Measurements from ENCODE around the gene SLIT1.

SLIT1 gene

GRCh38 chr10:97185326-97186058 lies at the start of gene SLIT1:
SLIT1 (minus strand) TSS chr10:97185959; CDS start chr10:97185674, 285 bp downstream.
- DNase-seq (ENCODE audit: low read depth in 3 of 3, low spot score in 1 of 3): no peak

- DNase-seq (ENCODE audit: low read depth in 3 of 3, low spot score in 1 of 3): no peak
Observed at GRCh38 chr10:97235353-97235752, 49.6 kb upstream of the SLIT1 start.

GRCh38 chr10:97234400-97234799 lies 48.6 kb upstream of the SLIT1 start:
- no peak for DNase-seq (ENCODE audit: low read depth in 3 of 3, low spot score in 1 of 3)

- no peak for DNase-seq (ENCODE audit: low read depth in 3 of 3, low spot score in 1 of 3)
Observed at GRCh38 chr10:97230146-97230545, 44.4 kb upstream of the SLIT1 start.

- no peak for DNase-seq (ENCODE audit: low read depth in 3 of 3, low spot score in 1 of 3)
Observed at GRCh38 chr10:97229322-97230015, 43.7 kb upstream of the SLIT1 start.

- no peak for DNase-seq (ENCODE audit: low read depth in 3 of 3, low spot score in 1 of 3)
Observed at GRCh38 chr10:97228775-97229157, 43.0 kb upstream of the SLIT1 start.

GRCh38 chr10:97228130-97228774 lies 42.5 kb upstream of the SLIT1 start:
- no peak for DNase-seq (ENCODE audit: low read depth in 3 of 3, low spot score in 1 of 3)

GRCh38 chr10:97226398-97226797 lies 40.6 kb upstream of the SLIT1 start:
- no peak for DNase-seq (ENCODE audit: low read depth in 3 of 3, low spot score in 1 of 3)

GRCh38 chr10:97224483-97225435 lies 39.0 kb upstream of the SLIT1 start:
- DNase-seq (ENCODE audit: low read depth in 3 of 3, low spot score in 1 of 3): no peak

- no peak for DNase-seq (ENCODE audit: low read depth in 3 of 3, low spot score in 1 of 3)
Observed at GRCh38 chr10:97222326-97222961, 36.7 kb upstream of the SLIT1 start.

- DNase-seq (ENCODE audit: low read depth in 3 of 3, low spot score in 1 of 3): no peak
Observed at GRCh38 chr10:97220355-97220754, 34.6 kb upstream of the SLIT1 start.

- no peak for DNase-seq (ENCODE audit: low read depth in 3 of 3, low spot score in 1 of 3)
Observed at GRCh38 chr10:97217299-97217698, 31.5 kb upstream of the SLIT1 start.

- DNase-seq (ENCODE audit: low read depth in 3 of 3, low spot score in 1 of 3): no peak
Observed at GRCh38 chr10:97215619-97216260, 30.0 kb upstream of the SLIT1 start.

GRCh38 chr10:97213431-97213830 lies 27.7 kb upstream of the SLIT1 start:
- no peak for DNase-seq (ENCODE audit: low read depth in 3 of 3, low spot score in 1 of 3)

GRCh38 chr10:97211229-97211628 lies 25.5 kb upstream of the SLIT1 start:
- no peak for DNase-seq (ENCODE audit: low read depth in 3 of 3, low spot score in 1 of 3)

- peak in 2 of 3 donors; percentile 44 to 64 for DNase-seq (ENCODE audit: low read depth in 3 of 3, low spot score in 1 of 3)
Observed at GRCh38 chr10:97210543-97210960, 24.8 kb upstream of the SLIT1 start.

GRCh38 chr10:97207756-97208346 lies 22.1 kb upstream of the SLIT1 start:
- DNase-seq (ENCODE audit: low read depth in 3 of 3, low spot score in 1 of 3): no peak

GRCh38 chr10:97207131-97207530 lies 21.4 kb upstream of the SLIT1 start:
- DNase-seq (ENCODE audit: low read depth in 3 of 3, low spot score in 1 of 3): no peak

GRCh38 chr10:97204826-97205679 lies 19.3 kb upstream of the SLIT1 start:
- no peak for DNase-seq (ENCODE audit: low read depth in 3 of 3, low spot score in 1 of 3)
